Ascending aorta (tissue), 2 donors: ENCODE data around the gene POLR2J. TPM values are rescaled to one million over a fixed set of nuclear protein-coding genes. Genes with fewer than 3 reads are reported as not detected.

Experiments used
- DNase-seq, 2 donors: peaks; one replicate each; pipeline ENCODE4 v3.0.0-alpha.2; 2019; ENCODE audit warnings: low spot score in 2 of 2
- H3K27ac ChIP-seq, 2 donors: fragments of 200-600 bp; sonication (generic); one replicate each; pipeline ENCODE4 v1.5.1; 2016 to 2017; ENCODE audit warnings: mild to moderate bottlenecking in 1 of 2
- H3K27me3 ChIP-seq: fragments of 200-600 bp; sonication (generic); one replicate; pipeline ENCODE4 v1.5.1; 2017
- H3K36me3 ChIP-seq, 2 donors: fragments of 200-600 bp; sonication (generic); one replicate each; pipeline ENCODE4 v1.5.1; 2016
- H3K4me1 ChIP-seq, 2 donors: fragments of 200-600 bp; sonication (generic); one replicate each; pipeline ENCODE4 v1.5.1; 2016 to 2017; ENCODE audit warnings: mild to moderate bottlenecking in 1 of 2
- H3K4me3 ChIP-seq, 2 donors: fragments of 200-600 bp; sonication (generic); one replicate each; pipeline ENCODE4 v1.5.1; 2016 to 2017; ENCODE audit warnings: mild to moderate bottlenecking in 1 of 2
- H3K9me3 ChIP-seq, 2 donors: fragments of 200-600 bp; sonication (generic); one replicate each; pipeline ENCODE4 v1.5.1; 2016
- CTCF ChIP-seq, 3 experiments: fragments of 200-600 bp in 2 of 3; fragments of 450-650 bp in 1 of 3; sonication (generic) in 2 of 3; IDR thresholded peaks; one replicate each; pipeline ENCODE4 v1.5.1; 2016 to 2019; ENCODE audit warnings: antibody characterized with exemption in 3 of 3, mild to moderate bottlenecking in 1 of 3, moderate library complexity in 1 of 3
- intact Hi-C: fragments of 100-400 bp; cut with DNase I; formaldehyde crosslinking; loops from one replicate; pipeline ENCODE4 v1.15.1; 2023
- total RNA-seq: library from RNA; depleted of rRNA; stranded (reverse); fragments of >200 nt; gene quantifications from one replicate; pipeline ENCODE4 v1.1.0, GENCODE V29; 2016

POLR2J gene
- total RNA-seq, 1 donor from 2014 or later, result 40.8 TPM

- TF ChIP-seq CTCF (IDR thresholded peaks at IDR 0.05), result no peak
- intact Hi-C loops, result no loop called here
- H3K27ac ChIP-seq, result no peak overlapping the region
- no peaks in the 10 kb centered on the region for H3K9me3 ChIP-seq
- H3K27me3 ChIP-seq, result no peaks in the 10 kb centered on the region
- H3K4me1 ChIP-seq, result no peaks in the 10 kb centered on the region
- no peak for DNase-seq
- H3K4me3 ChIP-seq, result no peak overlapping the region
- H3K36me3 ChIP-seq, result peaks cover 23 to 33% of the 10 kb centered on the region in 2 donors
Measured at GRCh38 chr7:102471791-102472125, 7.0 kb downstream of the POLR2J start.

- Histone ChIP-seq H3K9me3 (no peaks in the 10 kb centered on the region), H3K27me3 (no peaks in the 10 kb centered on the region), H3K36me3 (peaks cover 23 to 33% of the 10 kb centered on the region in 2 donors), H3K27ac (no peak overlapping the region), H3K4me1 (peaks cover 5 to 7% of the 10 kb centered on the region in 2 donors), H3K4me3 (no peak overlapping the region)
- intact Hi-C loops, result no loop called here
- DNase-seq, result no peak
- no peak for TF ChIP-seq CTCF (IDR thresholded peaks at IDR 0.05)
Measured at GRCh38 chr7:102469972-102470825, 8.5 kb downstream of the POLR2J start.

GRCh38 chr7:102469351-102469971 is 9.3 kb downstream of the POLR2J start:
- Histone ChIP-seq H3K27me3 (no peaks in the 10 kb centered on the region), H3K27ac (no peak overlapping the region), H3K9me3 (no peaks in the 10 kb centered on the region), H3K4me1 (peaks cover 5 to 7% of the 10 kb centered on the region in 2 donors), H3K4me3 (no peak overlapping the region), H3K36me3 (peaks cover 23 to 33% of the 10 kb centered on the region in 2 donors)
- intact Hi-C loops, result no loop called here
- TF ChIP-seq CTCF (IDR thresholded peaks at IDR 0.05), result no peak
- no peak for DNase-seq

GRCh38 chr7:102468478-102469350 is 10.0 kb downstream of the POLR2J start:
- H3K4me3 ChIP-seq, result no peak overlapping the region
- no peak for DNase-seq
- H3K4me1 ChIP-seq, result peaks cover 9 to 11% of the 10 kb centered on the region in 2 donors
- no peaks in the 10 kb centered on the region for H3K9me3 ChIP-seq
- H3K27ac ChIP-seq, result no peak overlapping the region
- peaks cover 21 to 33% of the 10 kb centered on the region in 2 donors for H3K36me3 ChIP-seq
- TF ChIP-seq CTCF (IDR thresholded peaks at IDR 0.05), result no peak
- H3K27me3 ChIP-seq, result no peaks in the 10 kb centered on the region
- intact Hi-C loops, result no loop called here

- Histone ChIP-seq H3K27ac (no peak overlapping the region), H3K9me3 (no peaks in the 10 kb centered on the region), H3K4me3 (no peak overlapping the region), H3K36me3 (peaks cover 14 to 24% of the 10 kb centered on the region in 2 donors), H3K4me1 (peaks cover 11 to 15% of the 10 kb centered on the region in 2 donors), H3K27me3 (no peaks in the 10 kb centered on the region)
- DNase-seq, result no peak
- TF ChIP-seq CTCF (IDR thresholded peaks at IDR 0.05), result no peak
- intact Hi-C loops, result no loop called here
Measured at GRCh38 chr7:102467581-102468477, 10.9 kb downstream of the POLR2J start.
